Measurements from ENCODE around the gene SBNO2. TPM values are rescaled to one million over a fixed set of nuclear protein-coding genes. Genes with fewer than 3 reads are reported as not detected.

The SBNO2 gene
- total and polyA plus RNA-seq, 2 of the 4 experiments (the other 2 are of a cell fraction): 13.4 to 40.5 TPM

DNA sequence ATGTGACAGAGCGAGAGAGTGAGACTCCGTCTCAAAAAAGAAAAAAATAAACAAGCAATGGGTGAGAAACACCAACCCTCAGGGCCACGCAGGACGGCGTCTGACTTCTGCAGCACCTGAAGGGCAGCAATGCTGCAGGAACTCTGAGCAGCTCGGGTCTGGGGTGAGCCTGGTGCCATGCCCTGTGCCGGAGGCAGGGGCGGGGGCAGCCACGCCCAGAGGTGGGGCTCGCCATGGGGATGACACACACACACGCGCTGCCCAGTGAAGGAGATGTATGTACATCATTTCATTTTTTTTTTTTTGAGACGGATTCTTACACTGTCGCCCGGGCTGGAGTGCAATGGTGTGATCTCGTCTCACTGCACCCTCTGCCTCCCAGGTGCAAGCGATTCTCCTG lies 46.0 kb downstream of the SBNO2 start:
- Histone ChIP-seq H3K36me3 (ENCODE audit: control insufficient read depth, insufficient read depth, low read length) (peaks cover 51% of the 10 kb centered on the region), H3K56ac (ENCODE audit: extremely low read depth, insufficient read depth, low read length) (no peak overlapping the region), H3K4ac (ENCODE audit: low read depth, low read length) (no peak overlapping the region), H4K91ac (ENCODE audit: insufficient read depth, low read depth, low read length) (no peak overlapping the region), H2AK5ac (ENCODE audit: low read depth, low read length) (no peak overlapping the region), H3K18ac (ENCODE audit: low read depth, low read length) (no peak overlapping the region), H3K27me3 (ENCODE audit: control insufficient read depth, insufficient read depth, low read length) (no peaks in the 10 kb centered on the region), H4K8ac (ENCODE audit: low read depth in 2 of 2, low read length in 2 of 2) (no peak overlapping the region), H3K14ac (replicated peaks; ENCODE audit: low read depth, low read length) (no peak overlapping the region), H4K20me1 (ENCODE audit: insufficient read depth, low read length) (peaks cover 45% of the 10 kb centered on the region), H2BK15ac (ENCODE audit: low read depth, low read length) (no peak overlapping the region), H3K9me3 (ENCODE audit: control insufficient read depth, insufficient read depth, low read length) (no peaks in the 10 kb centered on the region), H2BK5ac (ENCODE audit: low read depth, low read length, poor library complexity, severe bottlenecking) (no peak overlapping the region), H3K4me1 (ENCODE audit: control insufficient read depth, insufficient read depth, low read length) (peaks cover 26% of the 10 kb centered on the region), H3K4me2 (ENCODE audit: low read depth, low read length) (no peak overlapping the region), H2AK9ac (replicated peaks; ENCODE audit: low read depth, low read length, poor library complexity) (no peak overlapping the region), H2BK20ac (ENCODE audit: low read depth, low read length) (no peak overlapping the region), H2AFZ (replicated peaks; ENCODE audit: low read length, poor library complexity) (no peak overlapping the region), H4K5ac (ENCODE audit: low read depth, low read length) (no peak overlapping the region), H3K79me1 (ENCODE audit: low read depth in 1 of 2, low read length in 2 of 2) (peaks cover 24 to 79% of the 10 kb centered on the region in 2 experiments; a peak in 3 of 4 replicates), H3K4me3 (ENCODE audit: insufficient read depth, low read depth, low read length) (no peak overlapping the region), H3K27ac (ENCODE audit: insufficient read depth, low read length) (no peak overlapping the region), H3K9ac (ENCODE audit: low read depth, low read length) (no peak overlapping the region), H3K23ac (ENCODE audit: low read depth, low read length) (no peak overlapping the region), H2BK120ac (ENCODE audit: low read depth, low read length) (no peak overlapping the region), H3K9me1 (ENCODE audit: insufficient read depth, low read length) (peaks cover 8% of the 10 kb centered on the region; the same call in 1 of the 2 replicates)
- no peak for ATAC-seq (ENCODE audit: low read depth)
- WGBS, 2 experiments (ENCODE audit: extremely low coverage in 2 of 2, insufficient read length in 1 of 2): 90% methylated on average over 13 of the region's 17 CpGs; no CpG with 5 or more reads in 1 of the 2 experiments
- BruUV-seq (replicated peaks): no TSS peak
- ChIA-PET POLR2A (ENCODE audit: unreplicated experiment) (interaction anchor here (0.6 kb wide), 1 partner anchor 17 kb away, joined by 4 read pairs; no protein-coding TSS in a partner anchor), CTCF (no interaction called here)
- DNase-seq: no peak
- intact Hi-C loops (cut with micrococcal nuclease): no loop called here
- TF ChIP-seq RCOR1 (IDR thresholded peaks at IDR 0.05; ENCODE audit: insufficient replicate concordance, low read length): no peak
- TF ChIP-seq, protein P1, sequence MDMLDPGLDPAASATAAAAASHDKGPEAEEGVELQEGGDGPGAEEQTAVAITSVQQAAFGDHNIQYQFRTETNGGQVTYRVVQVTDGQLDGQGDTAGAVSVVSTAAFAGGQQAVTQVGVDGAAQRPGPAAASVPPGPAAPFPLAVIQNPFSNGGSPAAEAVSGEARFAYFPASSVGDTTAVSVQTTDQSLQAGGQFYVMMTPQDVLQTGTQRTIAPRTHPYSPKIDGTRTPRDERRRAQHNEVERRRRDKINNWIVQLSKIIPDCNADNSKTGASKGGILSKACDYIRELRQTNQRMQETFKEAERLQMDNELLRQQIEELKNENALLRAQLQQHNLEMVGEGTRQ (IDR thresholded peaks at IDR 0.05; ENCODE audit: low read depth, low read length): no peak
- TF ChIP-seq RFX5 (IDR thresholded peaks at IDR 0.05; ENCODE audit: low read depth, low read length): no peak
- TF ChIP-seq CEBPB (IDR thresholded peaks at IDR 0.05; ENCODE audit: low read depth, low read length): no peak
- TF ChIP-seq BHLHE40 (IDR thresholded peaks at IDR 0.05; ENCODE audit: low read depth, low read length): no peak
- TF ChIP-seq POLR2A (IDR thresholded peaks at IDR 0.05; ENCODE audit: low read depth, low read length): no peak
- no peak for TF ChIP-seq NFE2L2 (IDR thresholded peaks at IDR 0.05; ENCODE audit: low read depth, low read length)
- TF ChIP-seq, protein P2, sequence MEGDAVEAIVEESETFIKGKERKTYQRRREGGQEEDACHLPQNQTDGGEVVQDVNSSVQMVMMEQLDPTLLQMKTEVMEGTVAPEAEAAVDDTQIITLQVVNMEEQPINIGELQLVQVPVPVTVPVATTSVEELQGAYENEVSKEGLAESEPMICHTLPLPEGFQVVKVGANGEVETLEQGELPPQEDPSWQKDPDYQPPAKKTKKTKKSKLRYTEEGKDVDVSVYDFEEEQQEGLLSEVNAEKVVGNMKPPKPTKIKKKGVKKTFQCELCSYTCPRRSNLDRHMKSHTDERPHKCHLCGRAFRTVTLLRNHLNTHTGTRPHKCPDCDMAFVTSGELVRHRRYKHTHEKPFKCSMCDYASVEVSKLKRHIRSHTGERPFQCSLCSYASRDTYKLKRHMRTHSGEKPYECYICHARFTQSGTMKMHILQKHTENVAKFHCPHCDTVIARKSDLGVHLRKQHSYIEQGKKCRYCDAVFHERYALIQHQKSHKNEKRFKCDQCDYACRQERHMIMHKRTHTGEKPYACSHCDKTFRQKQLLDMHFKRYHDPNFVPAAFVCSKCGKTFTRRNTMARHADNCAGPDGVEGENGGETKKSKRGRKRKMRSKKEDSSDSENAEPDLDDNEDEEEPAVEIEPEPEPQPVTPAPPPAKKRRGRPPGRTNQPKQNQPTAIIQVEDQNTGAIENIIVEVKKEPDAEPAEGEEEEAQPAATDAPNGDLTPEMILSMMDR (conservative IDR thresholded peaks at IDR 0.05; ENCODE audit: low read depth, low read length): no peak
- TF ChIP-seq RAD21 (IDR thresholded peaks at IDR 0.05; ENCODE audit: low read length): no peak
- no peak for TF ChIP-seq MXI1 (IDR thresholded peaks at IDR 0.05; ENCODE audit: borderline replicate concordance, low read depth, low read length)
- TF ChIP-seq, protein P3, sequence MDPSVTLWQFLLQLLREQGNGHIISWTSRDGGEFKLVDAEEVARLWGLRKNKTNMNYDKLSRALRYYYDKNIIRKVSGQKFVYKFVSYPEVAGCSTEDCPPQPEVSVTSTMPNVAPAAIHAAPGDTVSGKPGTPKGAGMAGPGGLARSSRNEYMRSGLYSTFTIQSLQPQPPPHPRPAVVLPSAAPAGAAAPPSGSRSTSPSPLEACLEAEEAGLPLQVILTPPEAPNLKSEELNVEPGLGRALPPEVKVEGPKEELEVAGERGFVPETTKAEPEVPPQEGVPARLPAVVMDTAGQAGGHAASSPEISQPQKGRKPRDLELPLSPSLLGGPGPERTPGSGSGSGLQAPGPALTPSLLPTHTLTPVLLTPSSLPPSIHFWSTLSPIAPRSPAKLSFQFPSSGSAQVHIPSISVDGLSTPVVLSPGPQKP (IDR thresholded peaks at IDR 0.05; ENCODE audit: borderline replicate concordance, low read depth, low read length): no peak
- TF ChIP-seq FOS (IDR thresholded peaks at IDR 0.05; ENCODE audit: low read depth, low read length): no peak
- TF ChIP-seq SMC3 (IDR thresholded peaks at IDR 0.05; ENCODE audit: low read depth, low read length): no peak
- TF ChIP-seq CHD1 (IDR thresholded peaks at IDR 0.05; ENCODE audit: low read depth, low read length): no peak
- no peak for TF ChIP-seq MAZ (IDR thresholded peaks at IDR 0.05; ENCODE audit: borderline replicate concordance, low read depth, low read length)
- TF ChIP-seq MAFK (IDR thresholded peaks at IDR 0.05; ENCODE audit: low read depth, low read length): no peak
- in situ Hi-C loops (cut with MboI; ENCODE audit: low sequenced_read_pairs): no loop called here
- dilution Hi-C loops (cut with HindIII; ENCODE audit: low sequenced_read_pairs, unreplicated experiment): no loop called here

All from IMR-90 (cell line).